Ovary (tissue), 3 donors: ENCODE data around the gene CDH23.

Source experiments
- CTCF ChIP-seq, 3 donors: fragments of 450-650 bp in 2 of 3; fragments of 200-600 bp in 1 of 3; IDR thresholded peaks; one replicate each; pipeline versions ENCODE4 v1.5.1 to v1.8.0; 2016 to 2022; ENCODE audit warnings: antibody characterized with exemption in 3 of 3, mild to moderate bottlenecking in 1 of 3
- EP300 ChIP-seq: sonication (generic); formaldehyde crosslinking; IDR thresholded peaks from one replicate; pipeline ENCODE4 v1.6.1; 2017; ENCODE audit warnings: antibody characterized with exemption
- POLR2A ChIP-seq: fragments of 450-650 bp; IDR thresholded peaks from one replicate; pipeline ENCODE4 v1.6.1; 2017; ENCODE audit warnings: antibody characterized with exemption, mild to moderate bottlenecking, moderate library complexity
- donor health status: DM: no; HTN: no; CAD: no.

DNA sequence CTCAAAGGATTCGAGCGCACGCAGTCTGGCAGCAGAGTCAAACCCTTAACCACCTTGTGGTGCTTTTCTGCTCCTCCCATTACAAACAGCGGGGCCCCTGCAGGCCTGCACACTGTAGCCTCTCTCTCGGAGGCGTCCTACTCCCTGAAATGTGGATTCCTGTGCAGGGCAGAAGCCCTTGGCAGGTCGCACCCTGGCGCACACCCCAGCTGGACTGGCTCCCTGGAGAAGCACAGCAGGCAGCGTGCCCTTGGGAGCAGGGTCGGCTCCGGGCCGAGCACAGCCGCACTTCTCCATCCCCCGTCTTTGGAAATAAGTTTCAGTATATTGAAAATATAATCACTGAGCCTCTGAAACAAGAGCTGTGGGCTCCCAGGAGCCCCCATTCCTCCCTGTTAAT, 178.7 kb downstream of the CDH23 start:
- TF ChIP-seq CTCF (IDR thresholded peaks at IDR 0.05) (no peak), POLR2A (no peak), EP300 (no peak)
